Fibroblast of mammary gland (primary cell): ENCODE results near the gene DOCK2.
"Not testable (repeated sequence)": the region's sequence is repeated elsewhere in the genome, so short reads cannot be mapped to it uniquely, and the experiment has no call there.

Source experiments
- DNase-seq: peaks from one replicate; pipeline ENCODE4 v3.0.0-alpha.2; 2010; ENCODE audit warnings: low read depth
- H3K4me3 ChIP-seq: 2 replicates; pipeline ENCODE4 v1.5.1; 2011; ENCODE audit warnings: low read depth, mild to moderate bottlenecking, low read length, moderate library complexity; ENCODE audit not compliant: control insufficient read depth
- CTCF ChIP-seq: conservative IDR thresholded peaks from 2 replicates; pipeline ENCODE4 v1.5.1; 2011; ENCODE audit warnings: low read depth, low read length, inconsistent platforms; ENCODE audit not compliant: control insufficient read depth, insufficient read depth

DOCK2 gene

GRCh38 chr5:169944115-169944514 is 307.0 kb downstream of the DOCK2 start:
- no peak for DNase-seq
- H3K4me3 ChIP-seq, result no peak overlapping the region
- TF ChIP-seq CTCF, result no peak

- H3K4me3 ChIP-seq, result no peak overlapping the region
- DNase-seq, result peak; percentile 33
- no peak for TF ChIP-seq CTCF
Observed at GRCh38 chr5:169944922-169945680, 308.0 kb downstream of the DOCK2 start.

- H3K4me3 ChIP-seq, result no peak overlapping the region
- TF ChIP-seq CTCF, result no peak
- DNase-seq, result peak; percentile 95
Observed at GRCh38 chr5:169945831-169946261, 308.8 kb downstream of the DOCK2 start.

- no peak for TF ChIP-seq CTCF
- no peak overlapping the region for H3K4me3 ChIP-seq
- DNase-seq, result peak; percentile 53
Observed at GRCh38 chr5:169946743-169947295, 309.7 kb downstream of the DOCK2 start.

GRCh38 chr5:169950333-169950732 is 313.3 kb downstream of the DOCK2 start:
- no peak overlapping the region for H3K4me3 ChIP-seq
- no peak for TF ChIP-seq CTCF
- no peak for DNase-seq

- not testable (repeated sequence) for H3K4me3 ChIP-seq, DNase-seq
Observed at GRCh38 chr5:169953196-169953595, 316.1 kb downstream of the DOCK2 start.

GRCh38 chr5:169954786-169955185 is 317.7 kb downstream of the DOCK2 start:
- no peak for DNase-seq
- no peak overlapping the region for H3K4me3 ChIP-seq
- no peak for TF ChIP-seq CTCF
